Coronary artery (tissue), 2 donors: ENCODE results near the gene CXCR3.
A peak's percentile ranks its signal among the peaks of the same experiment; 100 is the strongest.

Experiments used
- DNase-seq: peaks from one replicate; pipeline ENCODE4 v3.0.0-alpha.2; 2017; ENCODE audit warnings: low spot score
- H3K27ac ChIP-seq, 2 donors: fragments of 200-600 bp; sonication (generic); one replicate each; pipeline ENCODE4 v1.5.1; 2016 to 2019
- H3K4me3 ChIP-seq: fragments of 200-600 bp; sonication (generic); 2 replicates; pipeline ENCODE4 v1.5.1; 2016; ENCODE audit warnings: mild to moderate bottlenecking, moderate library complexity
- TF ChIP-seq, protein P1 (sequence below): fragments of 200-600 bp; sonication (generic); IDR thresholded peaks from one replicate; pipeline ENCODE4 v1.5.1; 2019; ENCODE audit warnings: antibody characterized with exemption

The CXCR3 gene

GRCh38 chrX:71661919-71662318 is 43.6 kb upstream of the CXCR3 start:
- TF ChIP-seq, protein P1, sequence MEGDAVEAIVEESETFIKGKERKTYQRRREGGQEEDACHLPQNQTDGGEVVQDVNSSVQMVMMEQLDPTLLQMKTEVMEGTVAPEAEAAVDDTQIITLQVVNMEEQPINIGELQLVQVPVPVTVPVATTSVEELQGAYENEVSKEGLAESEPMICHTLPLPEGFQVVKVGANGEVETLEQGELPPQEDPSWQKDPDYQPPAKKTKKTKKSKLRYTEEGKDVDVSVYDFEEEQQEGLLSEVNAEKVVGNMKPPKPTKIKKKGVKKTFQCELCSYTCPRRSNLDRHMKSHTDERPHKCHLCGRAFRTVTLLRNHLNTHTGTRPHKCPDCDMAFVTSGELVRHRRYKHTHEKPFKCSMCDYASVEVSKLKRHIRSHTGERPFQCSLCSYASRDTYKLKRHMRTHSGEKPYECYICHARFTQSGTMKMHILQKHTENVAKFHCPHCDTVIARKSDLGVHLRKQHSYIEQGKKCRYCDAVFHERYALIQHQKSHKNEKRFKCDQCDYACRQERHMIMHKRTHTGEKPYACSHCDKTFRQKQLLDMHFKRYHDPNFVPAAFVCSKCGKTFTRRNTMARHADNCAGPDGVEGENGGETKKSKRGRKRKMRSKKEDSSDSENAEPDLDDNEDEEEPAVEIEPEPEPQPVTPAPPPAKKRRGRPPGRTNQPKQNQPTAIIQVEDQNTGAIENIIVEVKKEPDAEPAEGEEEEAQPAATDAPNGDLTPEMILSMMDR = no peak
- no peak for DNase-seq

DNA sequence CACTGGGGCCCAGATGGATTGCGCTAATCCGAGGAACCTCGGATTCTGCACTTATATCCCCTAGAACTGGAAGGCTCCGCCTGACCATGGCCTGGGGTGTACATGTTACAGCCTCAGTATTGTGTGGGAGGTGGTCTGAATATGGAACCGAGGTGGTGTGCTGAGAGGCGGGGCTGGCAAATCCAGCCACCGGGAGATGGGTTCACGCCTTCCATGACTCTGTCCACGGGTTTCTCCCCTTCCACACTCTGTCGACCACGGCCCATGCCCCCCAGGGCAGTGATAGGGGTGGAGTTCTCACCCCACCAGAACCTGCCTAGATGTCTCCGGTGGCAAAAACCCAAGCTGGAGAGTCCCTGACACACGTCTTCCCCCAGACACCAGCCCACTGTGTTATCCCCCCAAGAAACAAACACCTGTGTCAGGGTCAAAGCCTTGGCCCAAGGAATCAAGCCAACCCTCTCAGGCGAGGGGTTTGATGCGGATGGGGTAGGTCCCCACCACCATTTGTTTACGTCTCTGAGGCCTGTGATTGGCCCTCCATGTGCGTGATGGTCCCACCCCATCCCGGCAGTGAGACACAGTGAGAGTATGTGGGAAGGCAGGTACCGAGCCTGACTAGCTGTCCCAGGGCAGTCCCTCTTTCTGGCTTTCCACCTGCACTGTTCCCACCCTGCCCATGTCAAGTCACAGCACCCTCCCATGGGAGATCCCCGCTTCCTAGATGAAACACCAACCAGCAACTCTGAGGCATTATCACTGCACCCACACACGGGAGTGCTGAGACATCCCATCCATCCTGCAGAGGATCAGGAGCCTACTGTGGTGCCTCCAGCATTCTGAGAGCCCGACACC is 42.5 kb upstream of the CXCR3 start:
- Histone ChIP-seq H3K27ac (no peak overlapping the region), H3K4me3 (no peak overlapping the region)
- TF ChIP-seq, protein P1 = no peak
- no peak for DNase-seq

More at GRCh38 chrX:71661919-71662318, 43.6 kb upstream of the CXCR3 start:
- Histone ChIP-seq H3K4me3 (no peak overlapping the region), H3K27ac (no peak overlapping the region)

DNA sequence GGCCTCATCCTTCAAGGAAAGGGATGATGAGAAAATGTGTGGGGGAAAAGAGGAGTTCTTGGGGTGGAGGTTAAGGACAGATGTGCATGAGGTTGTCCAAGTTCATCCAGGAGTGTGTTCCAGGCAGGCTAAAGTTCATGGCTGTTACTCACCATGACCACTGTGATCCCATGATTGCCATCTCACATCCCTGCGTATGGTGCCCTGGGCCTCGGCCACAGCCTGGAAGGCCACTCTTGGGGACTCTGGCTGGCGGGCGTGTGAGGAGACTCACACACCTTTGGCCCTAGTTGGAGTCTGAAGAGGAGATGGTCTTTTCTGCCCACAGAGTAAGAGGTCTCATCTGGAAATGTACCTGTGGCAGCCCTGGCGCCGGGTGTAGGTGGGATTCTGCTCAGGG is 41.6 kb upstream of the CXCR3 start:
- H3K27ac ChIP-seq = no peak overlapping the region
- no peak for DNase-seq
- TF ChIP-seq, protein P1 = no peak
- H3K4me3 ChIP-seq = no peak overlapping the region

- Histone ChIP-seq H3K27ac (no peak overlapping the region), H3K4me3 (no peak overlapping the region)
- no peak for DNase-seq
- TF ChIP-seq, protein P1 = no peak
These were observed 41.0 kb upstream of the CXCR3 start for GRCh38 chrX:71659342-71659741.

DNA sequence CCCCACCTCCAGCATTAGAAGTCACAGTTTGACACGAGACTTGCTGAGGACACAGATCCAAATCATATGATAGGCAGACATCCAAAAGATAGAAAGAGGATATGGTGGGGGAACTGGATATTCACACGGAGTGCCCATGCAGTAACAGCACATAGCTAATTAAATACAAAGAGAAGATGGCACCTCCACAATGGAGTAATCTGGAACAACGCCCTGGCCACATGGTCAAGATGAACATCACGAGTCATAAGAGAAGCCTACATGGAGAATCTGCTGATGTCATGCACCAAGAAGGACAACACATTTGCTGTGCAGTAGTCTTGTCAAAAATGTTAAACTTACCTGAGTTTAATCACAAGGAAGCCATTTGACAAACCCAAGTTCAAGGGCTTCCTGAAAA is 39.0 kb upstream of the CXCR3 start:
- TF ChIP-seq, protein P1 = no peak
- no peak for DNase-seq
- no peak overlapping the region for H3K27ac ChIP-seq
- no peak overlapping the region for H3K4me3 ChIP-seq

DNA sequence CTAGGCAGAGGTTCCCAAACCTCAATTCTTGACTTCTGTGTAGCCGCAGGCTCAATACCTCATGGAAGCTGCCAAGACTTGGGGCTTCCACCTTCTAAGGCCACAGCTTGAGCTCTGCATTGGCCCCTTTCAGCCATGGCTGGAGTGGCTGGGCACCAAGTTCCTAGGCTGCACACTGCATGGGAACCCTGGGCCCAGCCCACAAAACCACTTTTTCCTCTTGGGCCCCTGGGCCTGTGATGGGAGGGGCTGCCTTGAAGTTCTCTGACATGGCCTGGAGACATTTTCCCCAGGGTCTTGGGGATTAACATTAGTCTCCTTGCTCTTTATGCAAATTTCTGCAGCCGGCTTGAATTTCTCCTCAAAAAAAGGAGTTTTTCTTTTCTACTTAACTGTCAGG is 35.0 kb upstream of the CXCR3 start:
- TF ChIP-seq, protein P1 = no peak
- H3K27ac ChIP-seq = no peak overlapping the region
- DNase-seq = peak; percentile 40
- no peak overlapping the region for H3K4me3 ChIP-seq

- no peak overlapping the region for H3K4me3 ChIP-seq
- no peak overlapping the region for H3K27ac ChIP-seq
- TF ChIP-seq, protein P1 = peak; percentile 36
- peak; percentile 59 for DNase-seq
These were observed 34.1 kb upstream of the CXCR3 start for GRCh38 chrX:71652405-71652804.
